Gastroesophageal sphincter (tissue), 4 donors: ENCODE results near the gene NSD2. TPM values are rescaled to one million over a fixed set of nuclear protein-coding genes. Genes with fewer than 3 reads are reported as not detected.

Source experiments
- ATAC-seq: fragments of 150-250 bp; one replicate; pipeline ENCODE4 v1.9.1; 2016; ENCODE audit warnings: mild to moderate bottlenecking, moderate library complexity
- H3K27ac ChIP-seq, 4 donors: fragments of 200-600 bp; sonication (generic) in 3 of 4; 1 replicate in 3 of 4; 2 replicates in 1 of 4; pipeline ENCODE4 v1.5.1; 2016 to 2019
- H3K27me3 ChIP-seq: fragments of 200-600 bp; sonication (generic); one replicate; pipeline ENCODE4 v1.5.1; 2019
- H3K36me3 ChIP-seq, 2 donors: fragments of 200-600 bp; sonication (generic); one replicate each; pipeline ENCODE4 v1.5.1; 2019; ENCODE audit warnings: control low read depth in 1 of 2
- H3K4me1 ChIP-seq, 3 donors: fragments of 200-600 bp; sonication (generic); 1 replicate in 2 of 3; 2 replicates in 1 of 3; pipeline ENCODE4 v1.5.1; 2016 to 2019; ENCODE audit warnings: control low read depth in 2 of 3
- H3K4me3 ChIP-seq, 2 donors: fragments of 200-600 bp; sonication (generic); one replicate each; pipeline ENCODE4 v1.5.1; 2019; ENCODE audit warnings: mild to moderate bottlenecking in 1 of 2, moderate library complexity in 1 of 2
- H3K9me3 ChIP-seq, 3 donors: fragments of 200-600 bp; sonication (generic); one replicate each; pipeline ENCODE4 v1.5.1; 2017 to 2019; ENCODE audit warnings: control low read depth in 2 of 3
- CTCF ChIP-seq, 4 experiments: fragments of 200-600 bp in 2 of 4; fragments of 450-650 bp in 2 of 4; sonication (generic) in 1 of 4; IDR thresholded peaks; one replicate each; pipeline ENCODE4 v1.5.1; 2017 to 2019; ENCODE audit warnings: antibody characterized with exemption in 4 of 4, mild to moderate bottlenecking in 2 of 4, moderate library complexity in 2 of 4
- EP300 ChIP-seq: sonication (generic); formaldehyde crosslinking; IDR thresholded peaks from one replicate; pipeline ENCODE4 v1.6.1; 2017; ENCODE audit warnings: antibody characterized with exemption, mild to moderate bottlenecking
- POLR2A ChIP-seq, 2 donors: fragments of 450-650 bp; IDR thresholded peaks; one replicate each; pipeline ENCODE4 v1.6.1; 2017; ENCODE audit warnings: antibody characterized with exemption in 2 of 2, mild to moderate bottlenecking in 2 of 2, moderate library complexity in 1 of 2
- POLR2AphosphoS5 ChIP-seq: sonication (generic); formaldehyde crosslinking; IDR thresholded peaks from one replicate; pipeline ENCODE4 v1.6.1; 2017; ENCODE audit warnings: antibody characterized with exemption
- WGBS, 2 donors: methylation state at CpG; one replicate each; pipeline ENCODE4 v1.1.5; 2018; ENCODE audit warnings: low coverage in 1 of 2; 5-methylcytosine and 5-hydroxymethylcytosine counted together
- total RNA-seq, 4 donors: library from RNA; depleted of rRNA; stranded (reverse); fragments of >200 nt; gene quantifications; one replicate each; pipeline ENCODE4 v1.1.0, GENCODE V29; 2016

NSD2 gene
- total RNA-seq, 4 donors from 2014 or later = 37.8 to 47.3 (median 39.4) TPM

GRCh38 chr4:1968686-1969295 lies 97.6 kb downstream of the NSD2 start:
- no peaks in the 10 kb centered on the region for H3K27me3 ChIP-seq
- H3K4me1 ChIP-seq = no peaks in the 10 kb centered on the region
- no peaks in the 10 kb centered on the region for H3K9me3 ChIP-seq
- H3K36me3 ChIP-seq = peaks cover 0 to 68% of the 10 kb centered on the region in 2 donors
- no peak for TF ChIP-seq POLR2AphosphoS5
- no peak for TF ChIP-seq CTCF (IDR thresholded peaks at IDR 0.05)
- no peak for TF ChIP-seq POLR2A (IDR thresholded peaks at IDR 0.05)
- no peak for TF ChIP-seq EP300
- no peak overlapping the region for H3K27ac ChIP-seq
- no peak overlapping the region for H3K4me3 ChIP-seq
- ATAC-seq = no peak
- 87% methylated on average over 4 to 7 of the region's 7 CpGs for WGBS, 2 donors

- ATAC-seq = no peak
- H3K36me3 ChIP-seq = peaks cover 0 to 72% of the 10 kb centered on the region in 2 donors
- no peak overlapping the region for H3K4me3 ChIP-seq
- H3K27ac ChIP-seq = no peak overlapping the region
- TF ChIP-seq POLR2AphosphoS5 = no peak
- no peak for TF ChIP-seq EP300
- TF ChIP-seq POLR2A (IDR thresholded peaks at IDR 0.05) = no peak
- no peak for TF ChIP-seq CTCF (IDR thresholded peaks at IDR 0.05)
- no peaks in the 10 kb centered on the region for H3K4me1 ChIP-seq
- no peaks in the 10 kb centered on the region for H3K9me3 ChIP-seq
- 94% methylated on average over 9 to 11 of the region's 17 CpGs for WGBS, 2 donors
- H3K27me3 ChIP-seq = no peaks in the 10 kb centered on the region
Observed at GRCh38 chr4:1969928-1970723, 98.9 kb downstream of the NSD2 start.

DNA sequence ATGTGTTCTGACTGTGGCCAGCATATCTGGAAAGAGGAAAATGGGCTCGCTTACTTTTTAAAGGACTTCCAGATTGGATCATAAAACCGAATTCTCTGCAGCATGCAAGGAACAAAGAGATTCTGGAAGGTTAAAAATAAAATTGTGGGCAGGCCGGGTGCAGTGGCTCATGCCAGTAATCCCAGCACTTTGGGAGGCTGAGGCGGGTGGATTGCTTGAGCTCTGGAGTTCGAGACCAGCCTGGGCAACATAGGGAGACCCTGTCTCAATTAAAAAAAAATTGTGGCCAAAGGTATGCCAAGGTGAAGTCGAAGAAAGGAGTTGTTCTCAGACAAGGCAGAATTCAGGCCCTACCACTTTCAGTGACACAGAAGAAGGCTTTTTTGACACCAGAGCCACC lies 99.7 kb downstream of the NSD2 start:
- H3K9me3 ChIP-seq = no peaks in the 10 kb centered on the region
- H3K4me1 ChIP-seq = no peaks in the 10 kb centered on the region
- no peaks in the 10 kb centered on the region for H3K27me3 ChIP-seq
- no peak for ATAC-seq
- no peak for TF ChIP-seq EP300
- TF ChIP-seq CTCF (IDR thresholded peaks at IDR 0.05) = no peak
- no peak for TF ChIP-seq POLR2A (IDR thresholded peaks at IDR 0.05)
- no peak for TF ChIP-seq POLR2AphosphoS5
- H3K4me3 ChIP-seq = no peak overlapping the region
- H3K36me3 ChIP-seq = peaks cover 0 to 80% of the 10 kb centered on the region in 2 donors
- 96% methylated on average over 3 to 5 of the region's 6 CpGs for WGBS, 2 donors
- no peak overlapping the region for H3K27ac ChIP-seq

DNA sequence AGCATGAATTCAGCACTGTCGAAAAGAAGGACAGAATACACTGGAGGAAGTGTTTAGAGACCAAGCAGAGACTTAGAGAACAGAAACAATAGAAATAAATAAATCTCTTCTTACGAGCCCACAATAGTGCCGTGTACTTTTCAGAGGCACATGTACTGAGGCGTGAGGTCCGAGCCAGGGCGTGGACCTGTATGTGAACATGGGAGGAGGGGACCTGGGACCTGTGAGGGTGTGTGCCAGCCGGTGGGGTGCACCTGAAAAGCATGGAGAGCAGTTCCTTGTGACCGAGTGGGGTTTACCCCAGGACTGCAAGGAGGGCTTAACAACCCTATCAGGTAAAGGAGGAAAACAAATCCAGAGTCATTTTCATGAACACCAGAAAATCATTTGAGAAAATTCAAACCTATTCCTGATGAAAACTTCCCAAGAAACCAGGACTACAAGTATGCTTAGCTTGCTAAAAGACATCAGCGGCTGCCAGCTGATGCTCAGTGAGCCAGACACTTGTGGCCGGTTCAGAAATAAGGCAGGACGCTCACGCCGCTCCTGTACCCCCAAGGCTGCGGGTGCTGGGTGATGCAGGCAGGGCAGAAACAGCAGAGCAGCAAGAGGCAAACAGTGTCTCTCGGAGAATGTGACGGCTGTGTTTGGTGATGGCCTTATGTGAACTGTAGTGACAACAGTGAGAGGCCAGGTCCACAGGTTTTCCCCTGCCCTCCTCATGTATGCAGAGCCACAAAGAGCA lies 100.4 kb downstream of the NSD2 start:
- no peak for ATAC-seq
- Histone ChIP-seq H3K27ac (no peak overlapping the region), H3K4me3 (no peak overlapping the region), H3K9me3 (no peaks in the 10 kb centered on the region), H3K36me3 (peaks cover 0 to 87% of the 10 kb centered on the region in 2 donors), H3K4me1 (no peaks in the 10 kb centered on the region), H3K27me3 (no peaks in the 10 kb centered on the region)
- 90 to 91% methylated on average over 7 of the region's 16 CpGs for WGBS, 2 donors
- TF ChIP-seq POLR2A (IDR thresholded peaks at IDR 0.05) (no peak), POLR2AphosphoS5 (no peak), EP300 (no peak), CTCF (IDR thresholded peaks at IDR 0.05) (no peak)
